Activated T-cell treated with anti-CD3 and anti-CD28 coated beads for 48 hours (primary cell): ENCODE data around the gene CXCL14.

Experiments
- DNase-seq: peaks from one replicate; pipeline ENCODE4 v3.0.0-alpha.2; 2020; ENCODE audit warnings: low read depth

CXCL14 gene

DNA sequence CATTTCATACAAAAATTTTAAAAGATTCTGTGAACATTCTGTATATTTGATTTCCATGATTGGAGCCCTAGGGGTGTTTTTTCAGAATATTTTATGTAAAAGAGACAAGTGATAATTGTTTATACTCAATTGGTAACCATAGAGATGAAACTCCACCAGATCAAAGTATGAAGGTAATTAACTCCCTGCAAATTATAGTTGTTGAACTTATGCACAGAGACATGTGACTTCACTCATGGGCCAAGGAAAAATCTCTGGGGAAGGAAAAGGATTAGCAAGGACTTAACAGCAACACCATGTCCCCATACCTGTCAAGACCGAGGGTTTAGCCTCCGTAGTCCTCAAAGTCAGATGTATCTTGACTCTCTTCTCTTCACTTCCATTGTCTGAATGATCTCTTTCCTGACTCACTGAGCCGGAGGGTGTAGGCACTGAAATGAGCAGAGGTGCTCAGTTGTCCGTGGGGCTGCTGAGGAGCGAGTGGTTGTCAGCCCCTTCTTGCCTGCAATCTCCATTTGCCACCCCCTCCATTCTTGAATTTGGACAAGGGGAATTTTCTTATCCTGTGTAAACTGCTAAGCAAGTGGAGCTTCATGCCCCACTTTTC lies 17.5 kb upstream of the CXCL14 start:
- no peak for DNase-seq

GRCh38 chr5:135594416-135594960 lies 15.7 kb upstream of the CXCL14 start:
- DNase-seq: no peak

- no peak for DNase-seq
Observed at GRCh38 chr5:135593886-135594285, 15.1 kb upstream of the CXCL14 start.

GRCh38 chr5:135593141-135593540 lies 14.3 kb upstream of the CXCL14 start:
- DNase-seq: no peak

GRCh38 chr5:135592312-135593045 lies 13.7 kb upstream of the CXCL14 start:
- DNase-seq: no peak

DNA sequence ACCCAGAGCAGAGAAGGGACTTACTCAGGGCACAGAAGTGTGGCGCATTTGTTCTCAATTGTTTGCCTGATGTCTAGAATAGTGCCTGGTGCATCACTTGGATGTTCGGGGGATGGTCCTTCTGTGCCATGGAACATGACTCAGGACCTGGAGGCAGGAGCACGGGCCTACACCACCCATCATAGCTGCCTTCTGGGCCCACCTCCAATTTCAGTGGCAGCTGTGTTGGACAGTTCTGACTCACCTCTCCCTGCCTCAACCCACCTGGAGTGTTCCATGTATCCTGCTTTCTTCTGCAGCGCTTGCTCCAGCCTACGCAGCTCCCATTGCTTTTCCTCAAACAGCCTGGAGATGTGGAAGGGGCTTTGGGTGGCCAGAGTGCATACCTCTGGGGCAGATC lies 12.5 kb upstream of the CXCL14 start:
- DNase-seq: no peak

- no peak for DNase-seq
Observed at GRCh38 chr5:135589152-135589551, 10.4 kb upstream of the CXCL14 start.

DNA sequence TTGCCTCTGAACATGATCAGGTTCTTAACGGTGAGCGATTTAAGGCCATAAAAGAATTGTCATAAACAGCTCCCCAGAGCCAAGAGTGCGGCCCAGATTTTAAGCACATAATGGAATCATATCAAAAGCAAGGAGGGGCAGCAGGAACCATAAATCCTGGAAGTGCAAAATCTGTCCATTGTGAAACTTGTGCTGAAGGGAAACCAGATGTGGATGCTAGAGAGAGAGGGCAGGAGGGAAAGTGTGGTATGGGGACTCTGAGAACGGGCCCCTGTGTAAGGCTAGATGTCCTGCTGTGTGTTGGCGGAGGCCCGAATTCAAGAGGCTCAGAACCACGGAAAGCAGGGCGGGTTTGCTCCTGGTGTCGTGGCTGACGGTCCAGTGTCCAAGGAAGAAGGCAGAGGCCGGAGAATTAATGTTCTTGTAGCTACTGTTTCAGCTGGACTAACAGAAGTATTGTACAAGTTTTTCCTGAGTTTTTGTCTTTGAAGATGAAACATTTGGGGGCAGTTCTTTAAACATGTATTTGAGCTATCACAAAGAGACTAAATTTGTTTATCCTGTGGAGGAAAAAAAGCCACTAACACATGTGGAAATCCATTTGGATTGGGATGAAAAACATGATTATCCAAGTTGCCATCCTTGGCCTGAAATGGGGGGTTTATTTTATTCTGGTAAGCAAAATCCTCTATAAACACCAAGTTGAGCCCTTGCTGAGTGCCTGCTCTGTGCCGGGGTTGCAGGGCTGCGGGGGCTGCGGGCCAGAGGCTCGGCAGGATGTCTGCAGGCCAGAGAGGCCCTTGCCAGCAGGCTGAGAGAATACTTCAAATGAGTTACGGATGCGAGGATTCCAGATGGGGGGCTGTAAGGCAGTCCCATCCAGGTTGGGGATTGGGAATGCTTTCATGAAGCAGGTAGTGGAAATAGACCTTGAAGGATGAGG lies 9.2 kb upstream of the CXCL14 start:
- DNase-seq: no peak

DNA sequence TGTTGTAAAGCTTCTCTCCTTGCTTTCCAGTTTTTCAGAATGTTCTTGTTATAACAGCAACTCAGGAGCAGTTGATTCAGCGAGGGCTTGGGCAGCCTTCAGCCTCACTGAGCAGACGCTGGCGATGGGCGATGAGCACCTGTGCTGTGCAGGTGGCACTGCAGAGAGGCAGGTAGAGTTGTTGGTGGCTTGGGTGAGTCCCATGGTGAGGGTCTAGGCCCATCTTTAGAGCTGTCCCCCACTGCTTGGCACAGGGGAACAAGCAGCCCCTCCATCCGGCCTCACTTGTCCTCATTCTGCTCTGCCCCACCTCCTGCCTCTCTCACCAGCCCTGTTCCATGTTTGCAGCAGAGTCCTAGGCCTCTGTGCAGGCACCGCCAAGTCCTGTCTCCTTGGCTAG lies 6.1 kb upstream of the CXCL14 start:
- DNase-seq: no peak

- DNase-seq: no peak
Observed at GRCh38 chr5:135584276-135584675, 5.5 kb upstream of the CXCL14 start.

DNA sequence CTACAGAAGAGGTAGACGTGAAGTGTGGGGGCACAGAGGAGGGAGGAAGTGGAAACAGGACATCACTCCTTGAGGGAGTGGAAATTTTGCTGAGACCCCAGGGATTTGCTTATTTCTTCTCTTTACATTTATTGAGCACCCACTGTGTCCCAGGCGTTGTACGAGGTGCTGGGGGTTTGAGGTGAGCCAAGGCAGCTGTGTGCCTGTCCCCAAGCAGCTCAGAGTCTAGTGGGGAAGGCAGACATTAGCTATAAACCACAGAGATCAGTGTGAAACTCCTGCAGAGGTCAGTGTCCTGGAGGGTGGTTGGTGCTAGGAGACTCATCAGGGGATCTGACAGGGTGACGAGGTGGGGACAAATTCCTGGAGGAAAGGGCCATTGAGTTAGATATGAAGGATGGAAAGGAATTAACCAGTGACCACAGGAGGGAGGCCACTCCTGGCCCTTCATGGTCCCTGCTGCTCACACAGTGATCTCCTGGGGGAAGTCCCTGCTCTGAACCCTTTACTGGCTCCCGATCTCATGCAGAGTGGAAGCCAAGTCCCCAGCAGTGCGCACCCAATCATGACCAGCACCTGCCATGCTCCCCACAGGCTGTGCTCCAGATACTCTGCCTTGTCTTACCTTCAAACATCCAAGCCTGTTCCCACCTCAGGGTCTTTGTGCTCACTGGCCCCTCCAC lies 3.4 kb upstream of the CXCL14 start:
- no peak for DNase-seq

- no peak for DNase-seq
Observed at GRCh38 chr5:135578305-135578684, 496 bp downstream of the CXCL14 start.

GRCh38 chr5:135577421-135577820 lies 1.4 kb downstream of the CXCL14 start:
- no peak for DNase-seq

DNA sequence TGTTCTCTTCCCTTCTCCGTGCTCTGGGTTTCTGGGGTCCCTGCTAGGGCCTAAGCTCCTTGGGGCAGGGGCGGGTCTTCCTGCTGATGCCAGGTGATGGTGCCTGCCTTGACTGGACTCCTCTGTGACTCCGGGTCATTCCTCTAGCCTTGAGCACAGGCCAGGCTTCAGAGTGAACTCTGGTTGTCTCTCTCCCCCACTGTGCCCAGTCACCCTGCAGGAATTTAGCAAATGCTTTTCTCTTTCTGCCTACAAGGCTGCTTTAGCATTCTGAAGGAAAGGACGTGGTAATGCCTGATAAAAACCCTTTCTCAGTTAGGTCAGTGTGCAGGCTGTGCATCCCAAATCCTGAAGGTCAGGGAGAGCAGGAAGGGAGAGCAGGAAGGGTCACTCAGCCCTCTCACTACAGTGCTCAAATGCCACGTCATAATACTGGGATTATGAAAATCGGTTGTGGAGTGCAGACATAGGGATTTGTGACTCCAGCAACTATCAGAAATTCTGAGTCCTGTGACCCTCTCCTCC lies 2.7 kb downstream of the CXCL14 start:
- no peak for DNase-seq

DNA sequence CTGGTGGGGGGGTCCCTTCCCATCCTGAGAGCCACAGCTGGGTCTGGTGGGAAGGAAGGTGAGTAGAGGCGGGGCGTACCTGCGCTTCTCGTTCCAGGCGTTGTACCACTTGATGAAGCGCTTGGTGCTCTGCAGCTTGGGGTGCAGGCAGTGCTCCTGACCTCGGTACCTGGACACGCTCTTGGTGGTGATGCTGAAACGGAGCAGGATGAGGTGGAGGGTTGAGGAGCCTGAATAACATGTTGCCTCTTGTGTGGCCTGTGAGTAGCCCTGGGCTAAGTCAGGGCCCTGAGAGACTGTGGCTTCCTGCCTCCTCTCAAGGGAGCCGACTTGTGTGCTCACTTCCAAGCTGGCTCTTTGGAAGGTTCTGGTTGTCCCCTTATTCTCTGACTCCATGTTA lies 4.3 kb downstream of the CXCL14 start:
- no peak for DNase-seq

DNA sequence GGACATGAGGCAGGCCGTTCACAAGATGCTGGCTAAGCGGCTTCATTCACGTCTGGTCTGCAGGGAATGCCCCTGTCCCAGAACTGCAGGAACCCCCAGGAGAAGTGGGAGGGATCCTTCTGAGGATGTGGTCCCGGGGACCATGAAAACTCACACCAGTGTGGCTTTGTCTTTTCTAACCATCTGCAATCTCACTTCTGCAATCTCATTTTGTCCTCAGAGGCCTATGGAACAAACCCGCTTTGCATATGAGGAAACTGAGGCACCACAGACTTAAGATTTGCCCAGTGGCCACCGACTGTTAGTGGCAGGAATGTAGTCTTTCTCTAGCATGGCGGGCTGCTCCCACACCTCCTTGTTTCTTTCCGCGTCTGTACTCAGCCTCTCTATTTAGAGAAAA lies 6.9 kb downstream of the CXCL14 start:
- no peak for DNase-seq

- DNase-seq: no peak
Observed at GRCh38 chr5:135571066-135571609, 7.7 kb downstream of the CXCL14 start.

DNA sequence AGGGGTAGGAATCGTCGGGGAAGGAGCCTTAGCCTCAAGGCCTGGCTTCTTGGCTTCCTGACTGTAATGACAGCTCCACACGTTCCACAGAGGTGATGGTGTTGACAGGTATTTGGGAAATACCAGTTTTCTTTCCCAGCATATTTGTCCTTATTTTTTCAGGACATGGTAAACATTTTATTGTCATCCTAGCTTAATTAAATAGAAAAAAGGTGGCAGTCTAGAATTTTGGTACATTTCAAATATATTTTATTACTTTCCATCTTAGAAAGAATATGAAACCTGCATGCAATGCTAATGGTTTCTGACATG lies 8.4 kb downstream of the CXCL14 start:
- DNase-seq: no peak

DNA sequence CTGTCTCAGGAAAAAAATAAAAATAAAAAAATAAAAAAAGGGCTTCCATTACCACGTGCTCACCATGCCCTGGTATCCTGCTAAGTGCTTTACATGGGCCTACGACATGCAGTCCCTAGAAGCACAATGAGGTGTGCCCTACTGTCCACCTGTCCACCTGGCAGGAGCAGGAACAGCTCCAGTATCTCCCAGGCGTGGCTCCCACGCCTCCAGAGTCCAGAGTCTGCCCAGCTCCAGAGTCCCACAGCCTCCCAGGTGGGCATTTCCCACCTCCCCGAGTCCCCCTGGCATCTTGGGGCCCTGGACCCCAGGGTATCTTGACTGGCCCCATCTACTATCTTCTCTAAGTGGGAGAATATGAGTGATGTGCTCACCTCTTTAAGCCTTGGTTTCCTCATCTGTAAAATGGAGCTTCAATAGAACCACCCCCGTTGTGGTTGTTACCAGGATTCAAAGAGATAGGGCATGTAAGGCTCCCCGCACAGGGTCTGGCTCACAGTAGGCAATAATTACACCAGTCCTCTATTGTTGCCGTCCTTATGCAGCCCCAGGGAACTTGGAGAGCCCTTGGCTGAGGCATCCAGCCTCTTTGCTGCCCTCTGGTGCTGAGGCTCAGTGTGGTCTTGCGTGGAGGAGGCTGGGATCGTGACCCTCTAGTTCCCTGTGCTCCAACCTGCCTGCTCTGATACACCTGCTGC lies 8.9 kb downstream of the CXCL14 start:
- DNase-seq: no peak

- DNase-seq: no peak
Observed at GRCh38 chr5:135568923-135569360, 9.8 kb downstream of the CXCL14 start.

DNA sequence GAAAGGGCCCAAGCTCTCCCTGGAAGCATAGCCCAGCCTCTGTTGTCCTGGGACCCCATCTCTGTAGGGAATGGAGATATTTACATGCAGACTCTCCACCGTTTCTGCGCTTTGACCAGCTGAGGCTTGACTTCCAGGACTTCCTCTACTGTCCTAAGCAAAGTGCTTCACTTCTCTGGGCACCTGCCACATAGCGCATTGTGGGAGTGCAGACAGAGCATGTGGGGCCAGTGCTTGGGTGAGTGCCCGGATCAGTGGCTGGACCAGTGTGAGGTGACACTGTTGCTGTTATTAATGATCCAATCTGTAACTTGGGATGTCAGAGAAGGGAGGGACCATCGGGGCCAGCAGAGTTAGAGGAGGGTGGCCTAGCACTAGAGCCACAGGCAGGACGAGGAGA lies 10.5 kb downstream of the CXCL14 start:
- no peak for DNase-seq
